Thoracic aorta (tissue), 2 donors: ENCODE measurements around the gene PPP2CA. TPM values are rescaled to one million over a fixed set of nuclear protein-coding genes. Genes with fewer than 3 reads are reported as not detected.
"Not testable (repeated sequence)": the region's sequence is repeated elsewhere in the genome, so short reads cannot be mapped to it uniquely, and the experiment has no call there.

Experiments used
- ATAC-seq: fragments of 150-250 bp; one replicate; pipeline ENCODE4 v1.8.0; 2017; ENCODE audit warnings: low read depth; ENCODE audit not compliant: insufficient number of reproducible peaks, low FRiP score
- DNase-seq: peaks from one replicate; pipeline ENCODE4 v3.0.0-alpha.2; 2020; ENCODE audit warnings: low spot score
- H3K27ac ChIP-seq, 2 donors: fragments of 200-600 bp; sonication (generic); 1 replicate in 1 of 2; 2 replicates in 1 of 2; pipeline ENCODE4 v1.5.1; 2016; ENCODE audit warnings: mild to moderate bottlenecking in 2 of 2, moderate library complexity in 2 of 2
- H3K27me3 ChIP-seq: fragments of 200-600 bp; sonication (generic); replicated peaks from 2 replicates; pipeline ENCODE4 v1.6.0; 2016; ENCODE audit warnings: mild to moderate bottlenecking; ENCODE audit not compliant: insufficient read depth
- H3K36me3 ChIP-seq: fragments of 200-600 bp; sonication (generic); one replicate; pipeline ENCODE4 v1.5.1; 2016
- H3K4me1 ChIP-seq, 2 donors: fragments of 200-600 bp; sonication (generic); 1 replicate in 1 of 2; 2 replicates in 1 of 2; pipeline versions ENCODE4 v1.5.1 to v1.6.0; 2016; ENCODE audit warnings: low read depth in 2 of 2, mild to moderate bottlenecking in 1 of 2; ENCODE audit not compliant: control insufficient read depth in 1 of 2
- H3K4me3 ChIP-seq: fragments of 200-600 bp; sonication (generic); 2 replicates; pipeline ENCODE4 v1.5.1; 2016; ENCODE audit warnings: mild to moderate bottlenecking
- H3K9me3 ChIP-seq: fragments of 200-600 bp; sonication (generic); 2 replicates; pipeline ENCODE4 v1.5.1; 2016
- CTCF ChIP-seq: fragments of 200-600 bp; sonication (generic); IDR thresholded peaks from one replicate; pipeline ENCODE4 v1.5.1; 2019; ENCODE audit warnings: antibody characterized with exemption
- total RNA-seq, 2 donors: library from RNA; depleted of rRNA; stranded (reverse); fragments of >200 nt; gene quantifications; one replicate each; pipeline versions ENCODE4 v1.1.0 to v1.2.3, GENCODE V29; 2016

The PPP2CA gene
- total RNA-seq, 2 donors from 2014 or later, result 53.9 to 145 TPM

DNA sequence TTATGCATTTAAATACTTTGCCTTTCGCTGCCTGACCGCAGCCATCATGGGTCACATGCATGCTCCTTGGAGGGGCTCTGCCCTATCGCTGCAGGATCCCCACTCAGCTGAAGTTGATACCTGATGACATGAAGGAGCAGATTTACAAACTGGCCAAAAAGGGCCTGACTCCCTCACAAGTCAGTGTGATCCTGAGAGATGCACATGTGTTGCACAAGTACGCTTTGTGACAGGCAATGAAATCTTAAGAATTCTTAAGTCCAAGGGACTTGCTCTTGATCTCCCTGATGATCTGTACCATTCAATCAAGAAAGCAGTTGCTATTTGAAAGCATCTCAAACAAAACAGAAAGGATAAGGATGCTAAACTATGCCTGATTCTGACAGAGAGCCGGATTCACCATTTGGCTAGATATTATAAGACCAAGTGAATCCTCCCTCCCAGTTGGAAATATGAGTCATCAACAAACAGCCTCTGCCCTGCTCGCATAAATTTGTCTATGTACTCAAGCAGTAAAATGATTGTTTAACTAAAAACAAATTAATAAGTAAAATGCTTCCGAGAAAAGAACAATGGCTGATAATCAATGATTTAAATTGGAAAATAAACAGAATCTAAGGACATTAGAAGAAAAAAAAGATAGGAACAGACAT lies 41.6 kb upstream of the PPP2CA start:
- no peaks in the 10 kb centered on the region for H3K27me3 ChIP-seq
- H3K4me3 ChIP-seq, result no peak overlapping the region
- no peak for TF ChIP-seq CTCF
- DNase-seq (no peak), ATAC-seq (no peak)
- H3K27ac ChIP-seq, result no peak overlapping the region
- no peaks in the 10 kb centered on the region for H3K4me1 ChIP-seq
- peaks cover 9% of the 10 kb centered on the region for H3K9me3 ChIP-seq
- H3K36me3 ChIP-seq, result no peaks in the 10 kb centered on the region

DNA sequence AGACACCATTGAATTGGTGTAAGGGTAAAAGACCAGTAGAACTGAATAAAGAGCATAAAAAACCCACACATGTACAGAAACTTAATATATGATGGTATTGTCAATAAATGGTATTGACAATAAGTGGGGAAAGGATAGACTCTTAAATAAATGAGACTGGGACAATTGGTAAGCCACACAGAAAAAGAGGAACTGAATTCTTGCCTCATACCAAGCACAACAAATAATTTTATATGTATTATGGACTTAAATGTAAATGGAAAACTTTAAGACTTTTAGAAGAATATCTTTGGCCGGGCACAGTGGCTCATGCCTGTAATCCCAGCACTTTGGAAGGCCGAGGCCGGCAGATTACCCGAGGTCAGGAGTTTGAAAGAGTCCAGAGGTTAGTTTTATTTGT lies 37.9 kb upstream of the PPP2CA start:
- Histone ChIP-seq H3K4me1 (no peaks in the 10 kb centered on the region), H3K36me3 (no peaks in the 10 kb centered on the region), H3K27me3 (no peaks in the 10 kb centered on the region), H3K9me3 (peaks cover 11% of the 10 kb centered on the region), H3K27ac (no peak overlapping the region), H3K4me3 (no peak overlapping the region)
- DNase-seq, result no peak
- no peak for TF ChIP-seq CTCF
- ATAC-seq, result no peak

- H3K36me3 ChIP-seq, ATAC-seq, H3K4me3 ChIP-seq, H3K27me3 ChIP-seq, H3K4me1 ChIP-seq, H3K27ac ChIP-seq, DNase-seq: not testable (repeated sequence)
- H3K9me3 ChIP-seq, result peaks cover 11% of the 10 kb centered on the region
Observed at GRCh38 chr5:134262629-134263028, 36.8 kb upstream of the PPP2CA start.

- Histone ChIP-seq H3K4me3 (no peak overlapping the region), H3K9me3 (peaks cover 5% of the 10 kb centered on the region), H3K27me3 (no peaks in the 10 kb centered on the region), H3K36me3 (no peaks in the 10 kb centered on the region), H3K27ac (no peak overlapping the region), H3K4me1 (no peaks in the 10 kb centered on the region)
- TF ChIP-seq CTCF, result no peak
- ATAC-seq (no peak), DNase-seq (no peak)
Observed at GRCh38 chr5:134258896-134259295, 33.0 kb upstream of the PPP2CA start.

- Histone ChIP-seq H3K27ac (no peak overlapping the region), H3K9me3 (no peaks in the 10 kb centered on the region), H3K27me3 (no peaks in the 10 kb centered on the region), H3K36me3 (no peaks in the 10 kb centered on the region), H3K4me1 (no peaks in the 10 kb centered on the region), H3K4me3 (no peak overlapping the region)
- ATAC-seq, result no peak
- no peak for DNase-seq
- TF ChIP-seq CTCF, result no peak
Observed at GRCh38 chr5:134257176-134257575, 31.3 kb upstream of the PPP2CA start.
